ENCODE results near the gene RIPPLY1. TPM values are rescaled to one million over a fixed set of nuclear protein-coding genes. Genes with fewer than 3 reads are reported as not detected.

The RIPPLY1 gene
- total RNA-seq, 2 experiments from 2014 or later: not detected

- CTCF ChIA-PET: interaction anchor here (0.5 to 1.5 kb wide), 2 partner anchors 10 to 368 kb away, joined by 4 to 5 read pairs; no protein-coding TSS in a partner anchor
Measured at GRCh38 chrX:106903856-106904528, 851 bp upstream of the RIPPLY1 start.

GRCh38 chrX:106902684-106903083 is 457 bp downstream of the RIPPLY1 start:
- H3K4me1 Mint-ChIP-seq (ENCODE audit: low read depth): peaks cover 2% of the 10 kb centered on the region
- CTCF ChIA-PET: interaction anchor here (0.8 to 1.5 kb wide), 2 partner anchors 8 to 10 kb away, joined by 4 read pairs; no protein-coding TSS in a partner anchor
- no peak overlapping the region for H3K27ac Mint-ChIP-seq

More at GRCh38 chrX:106903856-106904528, 851 bp upstream of the RIPPLY1 start:
- intact Hi-C loops (cut with micrococcal nuclease): no loop called here
- no peak overlapping the region for H3K4me3 Mint-ChIP-seq
- no peaks in the 10 kb centered on the region for H3K9me3 Mint-ChIP-seq
- no peak for DNase-seq
- H3K36me3 Mint-ChIP-seq (ENCODE audit: low read depth): no peaks in the 10 kb centered on the region
- H3K4me1 Mint-ChIP-seq (ENCODE audit: low read depth): no peaks in the 10 kb centered on the region
- H3K27me3 Mint-ChIP-seq (ENCODE audit: low read depth): no peaks in the 10 kb centered on the region
- H3K27ac Mint-ChIP-seq: no peak overlapping the region

DNA sequence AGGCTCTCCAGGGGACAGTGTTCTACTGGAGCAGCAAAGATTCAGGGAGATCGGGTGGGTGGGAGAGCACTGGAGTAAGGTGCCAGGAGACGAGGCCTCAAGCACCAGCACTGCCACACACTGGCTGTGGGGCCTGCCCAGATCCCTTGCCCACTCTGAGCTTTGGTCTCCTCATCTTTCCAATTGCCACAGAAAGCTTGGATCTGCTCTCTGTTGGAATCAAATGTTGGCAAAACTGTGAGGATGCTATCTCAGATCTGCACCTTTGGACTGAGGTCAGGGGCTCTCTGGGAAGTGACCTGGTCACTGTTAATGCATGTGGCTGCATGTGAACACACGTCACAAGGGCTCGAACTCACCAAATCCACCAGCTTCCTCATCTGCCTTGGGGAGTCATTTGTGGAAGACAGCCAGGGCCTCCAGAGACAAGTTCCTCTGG is 1.3 kb downstream of the RIPPLY1 start:
- no peak for DNase-seq
- Mint-ChIP-seq H3K27ac (no peak overlapping the region), H3K4me1 (ENCODE audit: low read depth) (peaks cover 2% of the 10 kb centered on the region), H3K27me3 (ENCODE audit: low read depth) (no peaks in the 10 kb centered on the region), H3K36me3 (ENCODE audit: low read depth) (no peaks in the 10 kb centered on the region), H3K9me3 (no peaks in the 10 kb centered on the region), H3K4me3 (no peak overlapping the region)
- intact Hi-C loops (cut with micrococcal nuclease): no loop called here
- CTCF ChIA-PET: no interaction called here

More at GRCh38 chrX:106902684-106903083, 457 bp downstream of the RIPPLY1 start:
- intact Hi-C loops (cut with micrococcal nuclease): no loop called here
- no peaks in the 10 kb centered on the region for H3K27me3 Mint-ChIP-seq (ENCODE audit: low read depth)
- H3K36me3 Mint-ChIP-seq (ENCODE audit: low read depth): no peaks in the 10 kb centered on the region
- DNase-seq: no peak
- H3K4me3 Mint-ChIP-seq: no peak overlapping the region
- no peaks in the 10 kb centered on the region for H3K9me3 Mint-ChIP-seq

DNA sequence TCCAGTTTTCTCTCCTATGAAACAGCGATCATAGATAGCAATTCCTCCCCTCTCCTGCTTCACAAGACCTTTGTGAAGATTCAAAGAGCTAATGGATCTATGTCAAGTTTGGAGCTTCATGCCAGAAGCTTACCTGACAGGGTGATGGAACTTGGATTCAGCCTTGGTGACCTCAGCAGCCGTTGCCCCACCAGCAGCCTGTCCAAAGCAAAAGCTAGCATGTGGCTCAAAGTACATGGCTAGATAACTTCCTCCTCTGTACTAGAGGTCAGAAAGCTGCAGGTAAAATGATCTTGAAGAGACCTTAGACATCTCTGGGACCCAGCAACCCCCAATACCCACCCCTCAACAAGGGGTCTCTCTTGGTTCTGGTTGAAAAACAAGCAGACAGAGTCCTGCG is 1.8 kb downstream of the RIPPLY1 start:
- intact Hi-C loops (cut with micrococcal nuclease): no loop called here
- Mint-ChIP-seq H3K27ac (no peak overlapping the region), H3K36me3 (ENCODE audit: low read depth) (no peaks in the 10 kb centered on the region), H3K9me3 (no peaks in the 10 kb centered on the region), H3K4me1 (ENCODE audit: low read depth) (peaks cover 2% of the 10 kb centered on the region), H3K27me3 (ENCODE audit: low read depth) (no peaks in the 10 kb centered on the region), H3K4me3 (no peak overlapping the region)
- DNase-seq: no peak
- CTCF ChIA-PET: no interaction called here

- CTCF ChIA-PET: no interaction called here
Measured at GRCh38 chrX:106899841-106900240, 3.3 kb downstream of the RIPPLY1 start.

DNA sequence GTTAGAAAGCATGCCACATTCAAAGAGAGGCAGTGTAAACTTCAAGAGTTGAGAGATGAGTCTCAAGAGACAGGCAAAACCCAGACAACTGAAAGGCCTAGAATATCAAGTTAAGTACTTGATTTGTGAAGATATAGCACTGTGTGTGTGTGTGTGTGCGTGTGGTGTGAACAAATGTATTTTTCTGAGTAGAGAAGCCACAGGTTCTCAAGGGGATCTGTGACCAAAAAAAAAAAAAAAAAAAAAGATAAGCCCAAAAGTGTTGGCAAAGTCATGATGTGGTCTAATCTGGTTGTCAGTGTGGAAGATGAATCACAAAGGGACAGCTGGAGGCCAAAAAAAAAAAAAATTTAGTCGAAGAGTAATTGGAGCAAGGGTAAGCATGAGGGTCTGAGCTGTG is 3.9 kb downstream of the RIPPLY1 start:
- H3K4me3 Mint-ChIP-seq: no peak overlapping the region
- CTCF ChIA-PET: interaction anchor here (0.9 to 2.9 kb wide), 4 partner anchors 50 to 531 kb away, joined by 3 to 8 read pairs (median 3); no protein-coding TSS in a partner anchor
- DNase-seq: no peak
- H3K27me3 Mint-ChIP-seq (ENCODE audit: low read depth): no peaks in the 10 kb centered on the region
- H3K36me3 Mint-ChIP-seq (ENCODE audit: low read depth): no peaks in the 10 kb centered on the region
- H3K4me1 Mint-ChIP-seq (ENCODE audit: low read depth): peaks cover 5% of the 10 kb centered on the region
- intact Hi-C loops (cut with micrococcal nuclease): loop anchor here (2.0 to 10.0 kb wide), 7 partner anchors 100 to 1168 kb away; partner anchors contain the start of genes NCBP2L and TSC22D3
- H3K27ac Mint-ChIP-seq: no peak overlapping the region
- H3K9me3 Mint-ChIP-seq: no peaks in the 10 kb centered on the region

More at GRCh38 chrX:106899841-106900240, 3.3 kb downstream of the RIPPLY1 start:
- no peaks in the 10 kb centered on the region for H3K27me3 Mint-ChIP-seq (ENCODE audit: low read depth)
- DNase-seq: no peak
- no peaks in the 10 kb centered on the region for H3K9me3 Mint-ChIP-seq
- intact Hi-C loops (cut with micrococcal nuclease): loop anchor here (2.0 to 10.0 kb wide), 7 partner anchors 99 to 1167 kb away; partner anchors contain the start of genes NCBP2L and TSC22D3
- no peaks in the 10 kb centered on the region for H3K36me3 Mint-ChIP-seq (ENCODE audit: low read depth)
- no peak overlapping the region for H3K4me3 Mint-ChIP-seq
- peaks cover 5% of the 10 kb centered on the region for H3K4me1 Mint-ChIP-seq (ENCODE audit: low read depth)
- no peak overlapping the region for H3K27ac Mint-ChIP-seq

GRCh38 chrX:106898462-106898861 is 4.7 kb downstream of the RIPPLY1 start:
- Mint-ChIP-seq H3K36me3 (ENCODE audit: low read depth) (no peaks in the 10 kb centered on the region), H3K27ac (no peak overlapping the region)

GRCh38 chrX:106897259-106897658 is 5.9 kb downstream of the RIPPLY1 start:
- CTCF ChIA-PET: interaction anchor here (0.7 to 2.9 kb wide), 8 partner anchors 25 to 1025 kb away, joined by 3 to 8 read pairs (median 4); no protein-coding TSS in a partner anchor
- DNase-seq: no peak
- Mint-ChIP-seq H3K9me3 (no peaks in the 10 kb centered on the region), H3K27me3 (ENCODE audit: low read depth) (no peaks in the 10 kb centered on the region), H3K4me3 (no peak overlapping the region), H3K36me3 (ENCODE audit: low read depth) (no peaks in the 10 kb centered on the region), H3K27ac (no peak overlapping the region), H3K4me1 (ENCODE audit: low read depth) (peaks cover 5% of the 10 kb centered on the region)
- intact Hi-C loops (cut with micrococcal nuclease): loop anchor here (5.0 to 10.0 kb wide), 4 partner anchors 412 to 1170 kb away; partner anchors contain the start of genes NCBP2L and TSC22D3

More at GRCh38 chrX:106898462-106898861, 4.7 kb downstream of the RIPPLY1 start:
- Mint-ChIP-seq H3K4me3 (no peak overlapping the region), H3K9me3 (no peaks in the 10 kb centered on the region), H3K27me3 (ENCODE audit: low read depth) (no peaks in the 10 kb centered on the region), H3K4me1 (ENCODE audit: low read depth) (peaks cover 5% of the 10 kb centered on the region)
- DNase-seq: peak; percentile 20
- CTCF ChIA-PET: interaction anchor here (0.6 to 2.9 kb wide), 11 partner anchors 23 to 532 kb away, joined by 3 to 8 read pairs (median 3); no protein-coding TSS in a partner anchor
- intact Hi-C loops (cut with micrococcal nuclease): loop anchor here (1.0 to 10.0 kb wide), 8 partner anchors 55 to 1169 kb away; partner anchors contain the start of genes NCBP2L and TSC22D3

DNA sequence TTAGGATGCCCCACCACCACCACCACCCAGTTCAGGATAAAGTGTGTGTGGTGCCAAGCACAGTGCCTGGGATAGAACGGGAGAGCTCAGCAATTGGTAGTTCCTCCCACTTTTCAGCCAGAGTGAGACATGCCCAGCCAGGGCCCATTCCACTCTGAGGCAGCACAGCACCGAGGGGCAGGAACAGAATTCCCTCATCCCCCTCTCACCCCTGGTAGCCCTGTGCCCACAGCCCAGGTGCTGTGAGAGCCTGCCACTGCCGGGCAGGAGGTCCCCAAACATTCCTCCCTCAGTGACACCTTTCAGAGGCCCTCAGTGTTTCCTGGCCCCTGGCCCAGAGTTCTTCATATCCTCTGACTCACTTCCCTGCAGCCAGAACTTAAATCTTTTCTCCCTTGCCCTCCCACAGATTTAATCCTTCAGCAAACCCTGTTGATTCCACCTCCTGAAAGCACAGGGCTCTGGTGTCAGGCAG is 8.1 kb downstream of the RIPPLY1 start:
- CTCF ChIA-PET: interaction anchor here (0.6 to 1.6 kb wide), 11 partner anchors 9 to 771 kb away, joined by 3 to 6 read pairs (median 3); partner anchors contain the start of gene RIPPLY1

DNA sequence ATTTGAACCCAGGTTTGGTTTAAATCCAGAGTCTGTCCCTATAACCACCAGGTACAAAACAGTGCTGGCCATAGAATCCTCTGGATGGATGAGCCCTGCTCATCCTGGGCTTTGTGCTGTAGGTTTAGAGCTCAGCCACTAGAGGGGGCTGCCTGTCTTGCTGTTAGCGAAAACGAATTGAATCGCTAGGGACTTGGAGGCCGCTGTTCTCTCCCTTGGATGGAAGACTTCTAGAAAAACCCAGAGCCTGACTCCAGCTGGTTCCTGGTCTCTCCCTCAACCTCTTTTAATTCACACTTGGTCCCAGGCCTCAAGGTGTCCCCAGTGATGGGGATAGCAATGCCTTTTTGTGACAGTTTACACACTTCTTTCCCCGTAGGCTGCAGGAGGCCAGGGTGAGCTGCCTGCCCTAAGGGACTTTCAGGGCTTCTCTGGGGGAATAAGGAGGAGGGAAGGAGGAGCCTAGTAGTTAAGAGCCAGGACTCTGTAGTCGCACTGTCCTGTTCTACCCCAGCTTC is 8.7 kb downstream of the RIPPLY1 start:
- no peaks in the 10 kb centered on the region for H3K27me3 Mint-ChIP-seq (ENCODE audit: low read depth)
- no peak overlapping the region for H3K27ac Mint-ChIP-seq
- CTCF ChIA-PET: interaction anchor here (0.7 to 1.6 kb wide), 13 partner anchors 9 to 646 kb away, joined by 3 to 6 read pairs (median 3); partner anchors contain the start of gene RIPPLY1
- H3K4me1 Mint-ChIP-seq (ENCODE audit: low read depth): peaks cover 5% of the 10 kb centered on the region
- no peak overlapping the region for H3K4me3 Mint-ChIP-seq
- intact Hi-C loops (cut with micrococcal nuclease): loop anchor here (1.0 to 10.0 kb wide), 4 partner anchors 59 to 1000 kb away; no protein-coding TSS in a partner anchor
- H3K9me3 Mint-ChIP-seq: no peaks in the 10 kb centered on the region
- DNase-seq: peak; percentile 64
- H3K36me3 Mint-ChIP-seq (ENCODE audit: low read depth): no peaks in the 10 kb centered on the region

More for the DNA sequence above, 8.1 kb downstream of the RIPPLY1 start:
- intact Hi-C loops (cut with micrococcal nuclease): loop anchor here (1.0 to 10.0 kb wide), 6 partner anchors 58 to 1172 kb away; partner anchors contain the start of genes NCBP2L and TSC22D3
- Mint-ChIP-seq H3K9me3 (no peaks in the 10 kb centered on the region), H3K27ac (no peak overlapping the region), H3K4me1 (ENCODE audit: low read depth) (peaks cover 5% of the 10 kb centered on the region), H3K27me3 (ENCODE audit: low read depth) (no peaks in the 10 kb centered on the region), H3K4me3 (no peak overlapping the region), H3K36me3 (ENCODE audit: low read depth) (no peaks in the 10 kb centered on the region)
- DNase-seq: peak; percentile 6

GRCh38 chrX:106891762-106892460 is 11.2 kb downstream of the RIPPLY1 start:
- DNase-seq: no peak
- Mint-ChIP-seq H3K4me1 (ENCODE audit: low read depth) (peaks cover 3% of the 10 kb centered on the region), H3K9me3 (no peaks in the 10 kb centered on the region), H3K27me3 (ENCODE audit: low read depth) (no peaks in the 10 kb centered on the region), H3K4me3 (no peak overlapping the region), H3K36me3 (ENCODE audit: low read depth) (no peaks in the 10 kb centered on the region), H3K27ac (no peak overlapping the region)
- intact Hi-C loops (cut with micrococcal nuclease): loop anchor here (10.0 kb wide), 2 partner anchors 407 to 1003 kb away; no protein-coding TSS in a partner anchor
- CTCF ChIA-PET: interaction anchor here (1.6 kb wide), 1 partner anchor 16 kb away, joined by 3 read pairs; no protein-coding TSS in a partner anchor
